Measurements from ENCODE around the gene IFITM1. TPM values are rescaled to one million over a fixed set of nuclear protein-coding genes. Genes with fewer than 3 reads are reported as not detected.

Gene IFITM1
- total and polyA plus RNA-seq, 2 of the 4 experiments (the other 2 are of a cell fraction) = 24.2 to 68.9 TPM

DNA sequence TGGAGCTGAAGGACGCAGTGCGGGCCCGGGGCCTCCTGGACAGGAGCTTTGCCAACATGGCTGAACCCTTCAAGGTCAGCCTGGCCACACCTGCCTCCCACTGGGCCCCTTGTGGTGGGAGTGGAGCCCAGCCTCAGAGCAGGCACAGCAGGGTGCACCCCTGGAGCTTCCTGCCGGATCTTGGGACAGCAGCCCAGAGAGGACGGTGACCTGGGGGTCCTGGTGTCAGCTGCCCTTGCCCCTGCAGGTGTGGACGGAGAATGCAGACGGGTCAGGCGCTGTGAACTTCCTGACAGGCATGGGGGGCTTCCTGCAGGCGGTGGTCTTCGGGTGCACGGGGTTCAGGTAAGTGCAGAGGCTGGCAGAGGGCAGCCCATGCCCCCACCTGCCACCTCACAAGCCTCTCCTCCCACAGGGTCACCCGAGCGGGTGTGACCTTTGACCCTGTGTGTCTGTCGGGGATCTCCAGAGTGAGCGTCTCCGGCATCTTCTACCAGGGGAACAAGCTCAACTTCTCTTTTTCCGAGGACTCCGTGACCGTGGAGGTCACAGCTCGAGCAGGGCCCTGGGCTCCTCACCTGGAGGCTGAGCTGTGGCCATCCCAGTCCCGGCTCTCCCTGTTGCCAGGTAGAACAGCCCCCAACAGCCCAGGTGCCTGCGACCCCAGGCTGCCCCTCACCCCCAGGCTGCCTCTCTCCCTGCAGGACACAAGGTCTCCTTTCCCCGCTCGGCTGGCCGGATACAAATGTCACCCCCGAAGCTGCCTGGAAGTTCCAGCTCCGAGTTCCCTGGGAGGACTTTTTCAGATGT, 19.8 kb upstream of the IFITM1 start:
- H3K18ac ChIP-seq (ENCODE audit: low read depth, low read length) = no peak overlapping the region
- no peak overlapping the region for H2AK5ac ChIP-seq (ENCODE audit: low read depth, low read length)
- H4K91ac ChIP-seq (ENCODE audit: insufficient read depth, low read depth, low read length) = no peak overlapping the region
- H3K27ac ChIP-seq (ENCODE audit: insufficient read depth, low read length) = no peak overlapping the region
- no peaks in the 10 kb centered on the region for H3K9me1 ChIP-seq (ENCODE audit: insufficient read depth, low read length)
- no peaks in the 10 kb centered on the region for H3K27me3 ChIP-seq (ENCODE audit: control insufficient read depth, insufficient read depth, low read length)
- H2BK120ac ChIP-seq (ENCODE audit: low read depth, low read length) = no peak overlapping the region
- no peak overlapping the region for H3K4me2 ChIP-seq (ENCODE audit: low read depth, low read length)
- peaks cover 2% of the 10 kb centered on the region; the same call in 1 of the 2 replicates for H3K4me1 ChIP-seq (ENCODE audit: control insufficient read depth, insufficient read depth, low read length)
- dilution Hi-C loops (cut with HindIII; ENCODE audit: low sequenced_read_pairs, unreplicated experiment) = no loop called here
- H4K20me1 ChIP-seq (ENCODE audit: insufficient read depth, low read length) = no peaks in the 10 kb centered on the region
- H2BK5ac ChIP-seq (ENCODE audit: low read depth, low read length, poor library complexity, severe bottlenecking) = no peak overlapping the region
- no peak overlapping the region for H3K56ac ChIP-seq (ENCODE audit: extremely low read depth, insufficient read depth, low read length)
- no peak overlapping the region for H2BK20ac ChIP-seq (ENCODE audit: low read depth, low read length)
- H2AFZ ChIP-seq (replicated peaks; ENCODE audit: low read length, poor library complexity) = no peak overlapping the region
- 88% methylated on average over 15 of the region's 27 CpGs; no CpG with 5 or more reads in 1 of the 2 experiments for WGBS, 2 experiments (ENCODE audit: extremely low coverage in 2 of 2, insufficient read length in 1 of 2)
- no peak overlapping the region for H2BK15ac ChIP-seq (ENCODE audit: low read depth, low read length)
- CTCF ChIA-PET = no interaction called here
- no peak overlapping the region for H4K8ac ChIP-seq (ENCODE audit: low read depth in 2 of 2, low read length in 2 of 2)
- no peak overlapping the region for H4K5ac ChIP-seq (ENCODE audit: low read depth, low read length)
- POLR2A ChIA-PET (ENCODE audit: unreplicated experiment) = no interaction called here
- no peak for ATAC-seq (ENCODE audit: low read depth)
- no peak overlapping the region for H3K4ac ChIP-seq (ENCODE audit: low read depth, low read length)
- no peak for DNase-seq
- peaks cover 0 to 7% of the 10 kb centered on the region in 2 experiments; a peak in 3 of 4 replicates for H3K79me1 ChIP-seq (ENCODE audit: low read depth in 1 of 2, low read length in 2 of 2)
- H3K23ac ChIP-seq (ENCODE audit: low read depth, low read length) = no peak overlapping the region
- no peak overlapping the region for H3K14ac ChIP-seq (replicated peaks; ENCODE audit: low read depth, low read length)
- H2AK9ac ChIP-seq (replicated peaks; ENCODE audit: low read depth, low read length, poor library complexity) = no peak overlapping the region
- BruUV-seq (replicated peaks) = no TSS peak
- no peak for TF ChIP-seq MXI1 (IDR thresholded peaks at IDR 0.05; ENCODE audit: borderline replicate concordance, low read depth, low read length)
- no peak for TF ChIP-seq ELK1 (IDR thresholded peaks at IDR 0.05; ENCODE audit: borderline replicate concordance, low read depth, low read length)
- TF ChIP-seq RAD21 (IDR thresholded peaks at IDR 0.05; ENCODE audit: low read length) = no peak
- no peak for TF ChIP-seq FOS (IDR thresholded peaks at IDR 0.05; ENCODE audit: low read depth, low read length)
- TF ChIP-seq SMC3 (IDR thresholded peaks at IDR 0.05; ENCODE audit: low read depth, low read length) = no peak
- TF ChIP-seq BHLHE40 (IDR thresholded peaks at IDR 0.05; ENCODE audit: low read depth, low read length) = no peak
- no peak for TF ChIP-seq NFE2L2 (IDR thresholded peaks at IDR 0.05; ENCODE audit: low read depth, low read length)
- TF ChIP-seq CEBPB (IDR thresholded peaks at IDR 0.05; ENCODE audit: low read depth, low read length) = no peak
- no peak for TF ChIP-seq CTCF (conservative IDR thresholded peaks at IDR 0.05; ENCODE audit: low read depth, low read length)
- no peak for TF ChIP-seq RCOR1 (IDR thresholded peaks at IDR 0.05; ENCODE audit: insufficient replicate concordance, low read length)
- no peak for TF ChIP-seq MAFK (IDR thresholded peaks at IDR 0.05; ENCODE audit: low read depth, low read length)
- TF ChIP-seq MAZ (IDR thresholded peaks at IDR 0.05; ENCODE audit: borderline replicate concordance, low read depth, low read length) = no peak
- TF ChIP-seq RFX5 (IDR thresholded peaks at IDR 0.05; ENCODE audit: low read depth, low read length) = no peak
- in situ Hi-C loops (cut with MboI; ENCODE audit: low sequenced_read_pairs) = no loop called here
- H3K36me3 ChIP-seq (ENCODE audit: control insufficient read depth, insufficient read depth, low read length) = peaks cover 19% of the 10 kb centered on the region
- no peak overlapping the region for H3K9ac ChIP-seq (ENCODE audit: low read depth, low read length)
- H3K9me3 ChIP-seq (ENCODE audit: control insufficient read depth, insufficient read depth, low read length) = no peaks in the 10 kb centered on the region
- no peak overlapping the region for H3K4me3 ChIP-seq (ENCODE audit: insufficient read depth, low read depth, low read length)
- intact Hi-C loops (cut with micrococcal nuclease) = no loop called here

Measured in IMR-90 (cell line).